HG03571 (cell line): ENCODE results near the gene GALNT9.
"Not testable (repeated sequence)": the region's sequence is repeated elsewhere in the genome, so short reads cannot be mapped to it uniquely, and the experiment has no call there.

Source experiments
- ATAC-seq: cut with Tn5 transposase; IDR thresholded peaks from one replicate; pipeline ENCODE4 v1.9.1; 2021; ENCODE audit not compliant: unreplicated experiment

Gene GALNT9

DNA sequence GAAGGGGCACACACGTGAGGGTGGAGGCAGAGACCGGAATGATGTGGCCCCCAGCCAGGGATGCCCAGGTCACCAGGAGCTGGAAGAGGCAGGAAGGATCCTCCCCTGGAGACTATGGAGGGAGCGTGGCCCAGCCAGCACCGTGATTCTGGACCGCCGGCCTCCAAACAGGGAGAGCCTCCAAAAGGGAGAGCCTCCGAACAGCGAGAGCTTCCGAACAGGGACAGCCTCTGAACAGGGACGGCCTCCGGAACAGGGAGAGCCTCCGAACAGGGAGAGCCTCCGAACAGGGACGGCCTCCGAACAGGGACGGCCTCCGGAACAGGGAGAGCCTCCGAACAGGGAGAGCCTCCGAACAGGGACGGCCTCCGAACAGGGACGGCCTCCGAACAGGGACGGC is 33.8 kb downstream of the GALNT9 start:
- not testable (repeated sequence) for ATAC-seq

DNA sequence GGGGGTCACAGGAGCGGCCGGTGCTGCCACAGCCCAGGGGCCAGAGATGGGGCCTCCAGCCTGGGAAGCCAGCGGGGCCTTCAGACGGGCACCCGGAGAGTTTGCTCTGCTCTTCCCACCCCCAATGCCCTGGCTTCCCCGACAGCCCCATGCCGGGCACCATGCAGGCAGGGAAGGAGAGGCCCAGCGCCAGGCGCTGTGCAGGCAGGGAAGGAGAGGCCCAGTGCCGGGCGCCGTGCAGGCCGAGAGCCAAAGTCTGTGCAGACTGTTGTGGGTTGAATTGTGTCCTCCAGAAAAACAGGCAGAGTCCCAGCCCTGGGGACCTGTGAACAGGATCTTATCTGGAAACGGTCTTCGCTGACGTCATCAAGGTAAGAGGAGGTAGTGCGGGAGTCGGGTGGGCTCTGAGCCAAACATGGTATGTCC is 34.3 kb downstream of the GALNT9 start:
- no peak for ATAC-seq

DNA sequence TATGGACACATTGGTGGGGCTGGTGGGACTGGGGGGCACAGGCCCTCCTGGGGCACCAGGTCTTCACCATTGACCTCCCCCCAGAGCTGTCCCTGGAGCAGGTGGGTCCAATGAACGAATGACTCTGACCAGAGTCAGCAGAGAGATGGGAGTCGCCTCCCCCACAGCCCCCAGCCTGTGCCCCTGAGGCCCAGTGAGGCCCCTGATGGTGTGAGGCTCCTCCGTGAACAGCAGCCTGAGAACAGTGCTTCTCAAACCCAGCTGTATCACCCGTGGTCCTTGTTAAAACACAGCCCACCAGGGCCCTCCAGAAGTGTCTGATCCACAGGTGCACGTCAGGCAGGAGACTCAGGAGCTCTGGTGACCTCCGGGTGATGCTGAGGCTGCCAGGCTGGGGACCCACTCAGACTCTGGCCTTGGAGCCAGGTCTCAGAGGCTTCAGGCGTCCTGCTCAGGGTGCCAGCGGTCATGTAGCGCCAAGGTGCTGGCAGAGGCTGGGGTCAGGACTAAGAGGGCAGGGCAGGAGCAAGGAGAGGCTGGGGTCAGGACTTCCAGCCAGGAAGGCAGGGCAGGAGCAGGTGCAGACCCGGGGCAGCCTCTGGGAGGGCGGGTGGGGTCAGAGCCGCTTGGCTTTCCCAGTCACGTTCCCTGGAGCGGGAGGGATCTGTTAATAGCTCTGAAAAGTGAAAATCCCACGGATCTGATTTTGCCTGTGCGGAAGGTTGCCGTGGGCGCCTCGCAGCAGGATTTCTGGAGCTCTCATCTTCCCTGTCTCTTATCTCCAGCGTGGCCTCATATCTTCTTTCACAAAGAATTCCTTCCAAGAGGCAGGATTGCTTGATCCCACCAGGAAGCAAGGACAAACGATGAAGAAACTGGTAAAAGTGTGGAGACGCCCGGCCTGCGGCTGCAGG is 35.0 kb downstream of the GALNT9 start:
- ATAC-seq: no peak

DNA sequence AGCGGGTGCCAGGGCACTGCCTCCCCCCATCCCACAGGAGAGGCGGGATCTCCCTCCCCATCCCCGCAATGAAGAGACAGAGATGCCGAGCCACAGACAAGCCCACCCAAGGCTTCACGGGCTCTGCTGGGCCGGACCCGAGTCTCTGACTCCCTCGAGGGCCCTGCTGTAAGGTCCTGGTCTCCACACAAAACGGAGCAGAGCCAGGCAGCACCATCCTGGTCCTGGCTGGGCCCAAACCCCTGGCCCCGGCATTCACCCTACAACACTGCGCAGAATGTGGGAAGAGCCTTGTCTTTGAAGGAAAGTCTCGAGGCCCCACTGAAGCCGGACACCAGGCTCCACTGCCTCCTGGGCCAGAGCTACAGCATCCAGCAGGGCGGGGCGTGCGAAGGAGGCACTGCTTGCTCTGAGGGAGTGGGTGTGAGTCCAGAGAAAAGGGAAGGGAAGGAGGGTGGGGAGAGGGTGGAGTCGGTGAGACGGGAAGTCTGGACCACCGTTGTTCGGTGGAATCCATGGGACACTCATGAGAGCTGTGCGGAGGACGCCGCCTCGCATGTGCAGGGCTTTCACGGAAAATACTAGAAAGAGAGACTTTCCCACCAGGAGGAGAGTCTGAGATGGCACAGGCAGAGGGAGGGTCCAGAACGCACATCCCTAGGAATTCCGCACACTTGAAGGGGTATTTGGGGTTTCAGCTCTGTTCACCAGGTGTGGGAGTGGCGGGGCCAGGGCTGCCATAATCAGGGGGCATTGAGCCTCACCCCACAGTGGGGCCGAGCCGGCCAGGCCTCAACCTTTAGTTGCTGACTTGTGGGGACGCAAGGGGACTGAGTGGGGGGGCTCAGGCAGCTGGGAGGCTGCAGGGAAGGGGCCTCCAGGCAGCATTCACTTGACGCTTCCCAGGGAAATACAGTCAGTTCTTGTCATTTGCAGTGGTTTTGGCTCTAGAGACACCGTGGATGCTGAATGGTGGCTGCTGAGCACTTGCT is 36.8 kb downstream of the GALNT9 start:
- no peak for ATAC-seq

DNA sequence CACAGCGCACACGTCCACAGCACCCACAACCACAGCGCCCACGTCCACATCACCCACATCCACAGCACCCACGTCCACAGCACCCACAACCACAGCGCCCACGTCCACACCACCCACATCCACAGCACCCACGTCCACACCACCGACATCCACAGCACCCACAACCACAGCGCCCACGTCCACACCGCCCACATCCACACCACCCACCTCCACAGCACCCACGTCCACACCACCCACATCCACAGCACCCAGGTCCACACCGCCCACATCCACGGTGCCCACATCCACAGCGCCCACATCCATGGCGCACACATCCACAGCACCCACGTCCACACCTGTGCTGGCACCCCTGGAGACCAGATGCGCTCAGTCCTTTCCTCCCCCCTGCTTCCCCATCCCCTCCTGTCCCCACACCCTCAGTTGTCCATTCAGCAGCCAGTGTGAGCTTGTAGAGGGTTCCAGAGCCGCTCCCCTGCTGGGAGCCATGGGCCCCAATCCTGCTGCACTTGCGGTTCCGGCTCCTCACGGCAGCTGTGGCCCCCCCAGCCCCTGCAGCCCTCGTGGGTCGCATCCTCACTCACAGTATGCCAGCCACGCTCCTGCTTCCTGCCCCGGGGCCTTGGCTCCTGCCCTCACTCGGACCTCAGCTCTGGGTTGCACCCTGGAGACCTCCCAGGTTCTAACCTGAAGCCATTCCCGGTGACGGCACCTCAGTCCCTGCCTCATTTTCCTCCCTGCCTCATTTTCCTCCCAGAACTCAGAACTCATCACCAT is 37.8 kb downstream of the GALNT9 start:
- no peak for ATAC-seq

DNA sequence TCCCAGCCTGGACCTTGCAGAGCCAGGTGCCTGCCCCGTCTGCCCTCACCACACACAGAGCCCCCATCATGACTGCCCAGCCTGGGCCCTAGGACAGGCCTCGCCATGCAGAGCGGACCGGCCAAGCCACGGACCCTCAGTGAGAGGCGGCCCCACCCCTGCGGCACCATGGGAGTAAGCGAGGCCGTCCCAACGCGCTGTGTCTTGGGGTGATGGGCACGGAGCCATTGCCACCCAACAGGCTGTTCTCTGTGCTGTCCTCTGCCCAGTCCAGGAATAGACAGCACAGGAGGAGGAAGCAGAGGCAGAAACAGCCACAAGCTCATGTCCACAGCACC is 39.2 kb downstream of the GALNT9 start:
- no peak for ATAC-seq

DNA sequence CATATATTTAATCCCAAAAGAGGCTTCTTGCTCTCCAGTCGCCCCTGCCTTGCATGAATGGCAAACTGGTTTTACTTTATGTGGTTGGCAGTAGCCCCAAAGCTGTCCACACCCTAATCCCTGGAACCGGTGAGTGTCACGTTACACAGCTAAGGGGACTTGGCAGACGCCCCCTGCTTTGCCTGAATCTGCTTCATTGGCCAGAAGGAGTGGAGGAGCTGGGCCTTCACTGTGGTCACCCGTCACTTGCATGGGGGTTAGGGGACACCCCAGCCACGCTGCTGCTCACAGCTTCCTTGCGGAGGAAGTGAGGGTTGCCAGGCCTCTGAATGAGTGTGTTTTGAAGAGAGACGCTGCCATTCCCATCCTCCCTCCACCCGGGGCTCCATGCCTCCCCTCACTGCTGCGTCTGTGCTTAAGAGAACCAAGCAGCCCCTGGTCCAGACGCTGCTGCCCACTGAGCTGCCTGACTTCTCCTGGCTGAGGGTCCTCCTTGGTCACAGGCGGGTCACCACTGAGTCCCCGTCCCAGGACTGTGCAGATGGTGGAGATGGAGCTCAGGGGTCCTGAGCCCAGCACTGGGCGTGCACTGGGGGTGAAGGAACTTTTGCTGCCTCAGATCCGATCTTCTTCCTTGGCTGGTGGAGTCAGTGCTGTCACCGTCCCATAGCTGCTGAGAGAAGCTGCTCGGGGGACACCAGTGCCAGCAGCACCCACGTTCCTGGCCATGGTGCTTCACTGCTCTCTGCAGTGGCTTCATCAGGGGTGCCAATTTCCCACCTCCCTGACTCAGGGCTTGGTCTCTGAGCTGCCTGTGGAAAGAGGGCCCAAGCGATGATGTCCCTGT is 39.8 kb downstream of the GALNT9 start:
- no peak for ATAC-seq

DNA sequence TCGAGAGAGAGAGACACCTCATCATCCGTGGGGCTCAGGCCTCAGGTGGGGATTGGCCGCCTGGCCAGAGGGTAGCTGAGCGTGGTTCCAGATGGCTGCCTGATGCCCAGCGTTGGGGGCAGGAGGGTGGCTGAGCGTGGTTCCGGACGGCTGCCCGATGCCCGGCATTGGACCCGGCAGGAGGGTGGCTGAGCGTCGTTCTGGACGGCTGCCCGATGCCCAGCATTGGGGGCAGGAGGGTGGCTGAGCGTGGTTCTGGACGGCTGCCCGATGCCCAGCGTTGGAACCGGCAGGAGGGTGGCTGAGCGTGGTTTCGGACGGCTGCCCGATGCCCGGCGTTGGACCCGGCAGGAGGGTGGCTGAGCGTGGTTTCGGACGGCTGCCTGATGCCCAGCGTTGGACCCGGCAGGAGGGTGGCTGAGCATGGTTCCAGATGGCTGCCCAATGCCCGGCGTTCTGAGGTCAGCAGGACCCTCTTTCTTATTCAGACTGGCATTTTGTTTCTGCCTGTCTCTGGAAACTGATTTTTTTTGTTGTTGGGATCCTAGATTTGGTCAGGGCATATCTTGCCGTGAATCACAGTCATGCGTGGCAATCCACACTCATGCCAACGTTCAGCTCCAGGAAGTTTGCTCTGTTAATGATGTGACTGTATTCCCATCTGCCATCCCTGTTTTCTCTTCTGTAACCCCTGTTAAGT is 40.7 kb downstream of the GALNT9 start:
- no peak for ATAC-seq

DNA sequence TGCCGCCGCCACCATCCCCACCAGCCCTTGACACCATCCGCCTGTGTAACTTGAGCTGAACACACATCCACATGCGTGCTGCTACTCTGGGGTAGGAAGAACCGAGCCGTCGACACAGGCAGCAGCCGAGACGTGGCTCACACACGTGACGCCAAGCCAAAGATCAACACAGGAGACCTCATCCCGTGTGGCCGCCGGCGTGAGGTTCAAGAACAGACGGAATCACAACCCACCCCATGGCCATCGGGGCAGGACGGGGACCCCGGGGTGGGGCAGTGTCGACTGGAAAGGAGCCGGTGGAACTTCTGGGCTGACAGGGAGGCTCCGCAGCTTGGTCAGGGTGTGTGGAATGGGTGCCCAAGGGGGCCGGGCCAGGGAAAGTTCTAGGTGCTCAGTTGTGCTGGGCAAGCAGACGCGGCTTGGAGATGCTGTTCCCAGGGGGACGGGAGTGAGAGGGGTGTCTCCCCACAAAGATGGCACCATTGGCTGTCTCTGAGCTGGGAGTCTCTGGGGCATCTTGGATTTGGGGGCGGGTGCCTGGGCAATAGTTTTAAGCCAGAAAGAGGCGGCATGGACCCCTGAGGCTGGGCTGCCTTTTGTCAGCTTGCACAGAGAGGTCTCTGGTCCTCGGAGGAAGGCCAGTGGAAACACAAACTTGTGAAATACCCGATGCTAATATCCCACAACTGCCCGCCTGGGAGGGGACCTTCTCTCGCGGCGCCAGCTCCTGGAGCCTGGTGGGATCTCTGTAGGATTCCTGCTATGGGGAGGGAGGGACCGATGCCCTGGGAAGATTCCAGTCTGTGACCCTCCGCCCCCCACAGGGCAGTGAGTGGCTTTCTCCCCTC is 41.8 kb downstream of the GALNT9 start:
- no peak for ATAC-seq

DNA sequence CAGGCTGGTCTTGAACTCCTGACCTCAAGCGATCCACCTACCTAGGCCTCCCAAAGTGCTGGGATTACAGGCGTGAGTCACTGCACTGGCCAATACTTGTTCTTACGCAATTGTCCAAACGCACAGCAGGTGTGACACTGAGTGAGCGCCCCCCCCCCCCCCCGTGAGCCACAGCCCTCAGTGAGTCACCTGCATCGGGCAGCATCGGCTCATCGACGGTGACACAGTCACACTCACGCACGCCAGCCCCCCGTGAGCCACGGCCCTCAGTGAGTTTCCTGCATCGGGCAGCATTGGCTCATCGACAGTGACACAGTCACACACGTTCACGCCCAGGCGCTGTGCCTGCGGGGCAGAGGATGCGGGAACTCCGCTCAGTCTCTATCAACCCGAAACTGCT is 42.5 kb downstream of the GALNT9 start:
- no peak for ATAC-seq

DNA sequence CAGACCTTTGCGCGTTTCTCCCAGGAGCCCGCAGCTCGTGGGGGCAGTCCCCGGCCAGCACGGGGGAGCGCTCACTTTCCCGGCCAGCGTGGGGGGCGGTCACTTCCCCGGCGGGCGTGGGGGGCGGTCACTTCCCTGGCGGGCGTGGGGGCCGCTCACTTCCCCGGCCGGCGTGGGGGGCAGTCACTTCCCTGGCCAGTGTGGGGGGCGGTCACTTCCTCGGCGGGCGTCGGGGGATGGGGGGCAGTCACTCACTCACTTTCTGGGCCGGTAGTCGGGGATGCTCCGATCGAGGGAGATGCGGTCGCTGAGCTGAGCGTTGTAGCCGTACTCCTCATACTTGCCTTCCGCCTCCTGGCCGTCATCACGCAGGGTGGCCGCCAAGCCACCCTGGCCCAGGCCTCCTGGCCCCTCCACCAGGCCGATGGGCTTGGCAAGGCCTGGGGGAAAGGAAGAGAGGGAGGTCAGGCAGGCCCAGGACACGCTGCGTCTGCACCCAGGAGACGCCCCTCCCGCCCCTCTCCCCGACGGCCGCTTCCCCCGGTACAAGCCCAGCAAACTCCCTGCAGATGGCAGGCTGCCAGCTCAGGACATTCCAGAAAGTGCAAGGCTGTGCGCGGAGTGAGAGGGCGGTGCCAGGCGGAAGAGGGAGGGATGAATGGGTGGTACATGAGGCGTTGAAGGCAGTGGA is 43.3 kb downstream of the GALNT9 start:
- ATAC-seq: no peak

DNA sequence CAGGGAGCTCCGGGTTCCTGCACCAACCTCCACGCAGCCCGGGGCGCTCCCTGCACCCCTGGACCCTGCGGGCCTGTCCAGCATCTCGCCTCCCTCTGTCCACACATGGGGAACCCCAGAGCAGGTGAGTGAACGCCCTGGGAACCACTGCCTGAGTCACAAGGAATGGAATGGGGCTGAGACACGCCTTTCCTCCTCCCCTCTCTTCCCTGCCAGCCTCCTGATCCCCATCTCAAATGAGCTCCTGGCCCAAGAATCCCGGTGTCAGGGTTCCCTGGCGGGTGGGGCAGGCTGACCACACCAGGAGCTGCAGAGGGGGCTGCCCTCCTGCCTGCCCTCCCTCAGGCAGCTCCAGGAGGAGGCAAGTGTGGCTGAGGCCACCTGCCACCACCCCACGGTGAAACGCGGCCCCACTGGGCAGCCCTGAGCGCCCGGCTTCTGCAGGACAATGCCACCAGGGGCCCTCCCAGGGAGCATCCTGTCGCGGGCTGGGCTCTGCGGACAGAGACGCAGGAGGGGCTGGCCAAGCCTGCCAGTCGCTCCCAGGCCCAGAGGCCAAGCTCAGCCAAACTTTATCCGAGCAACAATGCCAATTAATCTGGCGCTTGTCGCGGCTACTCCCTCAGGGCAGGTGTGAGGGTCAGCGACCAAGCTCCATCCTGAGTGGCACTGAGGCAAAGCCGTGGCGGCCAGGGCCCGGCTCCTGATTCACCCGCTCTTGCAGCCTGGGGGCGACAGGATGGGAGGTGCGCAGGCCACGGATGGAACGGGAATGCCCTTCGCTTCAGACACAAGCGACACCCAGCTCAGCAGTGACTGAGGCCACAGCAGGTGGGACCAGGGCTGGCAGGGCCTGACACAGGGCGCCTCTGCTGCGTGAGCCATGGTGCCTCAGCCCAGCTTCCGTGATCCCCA is 44.3 kb downstream of the GALNT9 start:
- ATAC-seq: no peak

DNA sequence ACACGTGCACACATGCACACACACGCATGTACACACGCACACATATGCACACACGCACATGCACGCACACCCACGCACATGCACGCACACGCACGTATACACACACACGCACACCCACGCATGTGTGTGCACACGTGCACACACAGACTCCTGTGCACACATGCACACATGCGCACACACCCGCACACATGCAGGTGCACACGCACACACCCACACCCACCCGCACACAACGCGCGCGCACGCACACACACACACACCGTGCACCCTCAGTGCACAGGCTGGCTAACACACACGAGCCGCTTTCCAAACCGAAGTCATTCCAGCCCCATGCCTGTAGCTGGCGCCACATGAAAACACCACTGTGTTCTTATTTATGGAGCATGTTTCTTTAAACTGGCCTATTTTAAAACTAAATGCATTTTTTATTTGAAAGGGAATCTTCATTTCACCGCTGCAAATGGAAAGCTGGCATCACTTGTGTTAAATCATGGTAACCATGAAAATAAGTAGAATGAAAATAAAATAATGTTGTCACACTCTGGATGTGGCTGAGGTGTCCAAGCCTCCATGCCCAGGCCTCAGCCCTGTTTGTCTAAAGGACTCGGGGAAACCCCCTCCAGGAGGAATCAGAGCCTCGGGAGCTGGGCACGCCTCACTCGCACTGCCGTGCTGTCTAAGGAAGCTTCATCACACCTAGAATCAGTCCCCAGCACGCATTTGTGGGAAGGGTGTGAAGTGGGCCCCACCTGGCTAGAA is 45.1 kb downstream of the GALNT9 start:
- no peak for ATAC-seq

DNA sequence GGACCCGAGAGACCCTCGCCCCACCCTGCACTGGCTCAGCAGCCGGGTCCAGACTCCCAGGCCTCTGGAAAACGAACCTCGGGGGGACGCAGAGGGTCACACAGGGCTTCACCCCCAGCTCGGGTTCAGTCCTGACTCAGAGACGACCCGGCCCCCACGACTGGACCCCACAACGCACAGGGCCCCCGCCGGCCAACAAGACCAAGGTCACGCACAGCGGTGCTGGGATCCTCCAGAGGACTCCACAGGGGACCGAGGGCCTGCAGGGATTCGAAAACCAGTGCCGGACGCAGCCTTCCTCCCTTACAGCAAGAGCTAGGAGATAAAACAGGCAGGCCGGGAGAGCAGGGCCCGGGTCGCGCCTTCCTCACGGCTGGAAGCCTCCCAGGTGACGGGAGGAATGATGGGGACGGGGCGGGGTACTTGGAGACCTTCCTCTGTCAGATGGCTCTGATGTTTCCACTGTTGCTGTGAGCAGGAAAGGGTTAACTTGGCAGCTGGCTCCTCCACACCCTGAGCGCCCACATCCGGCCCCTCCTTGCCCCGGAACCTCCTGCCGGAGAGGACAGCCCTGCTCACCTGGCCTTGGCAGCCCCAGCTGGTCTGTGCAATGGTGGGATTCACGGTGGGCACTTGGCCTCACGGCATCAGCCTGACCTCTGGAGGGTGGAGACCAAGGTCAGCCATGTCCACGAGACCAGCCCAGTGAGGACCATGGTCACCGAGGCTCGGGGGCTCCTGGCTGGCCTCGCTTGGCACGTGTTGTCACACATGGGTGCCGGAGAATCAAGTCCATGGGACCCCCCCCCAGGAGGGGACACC is 46.2 kb downstream of the GALNT9 start:
- ATAC-seq: no peak
